NCI-H1436 treated with DMSO at 0.1 percent for 48 hours (cell line): ENCODE measurements around the gene TYW1.
"Not testable (repeated sequence)": the region's sequence is repeated elsewhere in the genome, so short reads cannot be mapped to it uniquely, and the experiment has no call there.

Experiments
- DNase-seq: peaks from one replicate; lab custom pipeline; 2025; lab: John Stamatoyannopoulos, UW

Gene TYW1

DNA sequence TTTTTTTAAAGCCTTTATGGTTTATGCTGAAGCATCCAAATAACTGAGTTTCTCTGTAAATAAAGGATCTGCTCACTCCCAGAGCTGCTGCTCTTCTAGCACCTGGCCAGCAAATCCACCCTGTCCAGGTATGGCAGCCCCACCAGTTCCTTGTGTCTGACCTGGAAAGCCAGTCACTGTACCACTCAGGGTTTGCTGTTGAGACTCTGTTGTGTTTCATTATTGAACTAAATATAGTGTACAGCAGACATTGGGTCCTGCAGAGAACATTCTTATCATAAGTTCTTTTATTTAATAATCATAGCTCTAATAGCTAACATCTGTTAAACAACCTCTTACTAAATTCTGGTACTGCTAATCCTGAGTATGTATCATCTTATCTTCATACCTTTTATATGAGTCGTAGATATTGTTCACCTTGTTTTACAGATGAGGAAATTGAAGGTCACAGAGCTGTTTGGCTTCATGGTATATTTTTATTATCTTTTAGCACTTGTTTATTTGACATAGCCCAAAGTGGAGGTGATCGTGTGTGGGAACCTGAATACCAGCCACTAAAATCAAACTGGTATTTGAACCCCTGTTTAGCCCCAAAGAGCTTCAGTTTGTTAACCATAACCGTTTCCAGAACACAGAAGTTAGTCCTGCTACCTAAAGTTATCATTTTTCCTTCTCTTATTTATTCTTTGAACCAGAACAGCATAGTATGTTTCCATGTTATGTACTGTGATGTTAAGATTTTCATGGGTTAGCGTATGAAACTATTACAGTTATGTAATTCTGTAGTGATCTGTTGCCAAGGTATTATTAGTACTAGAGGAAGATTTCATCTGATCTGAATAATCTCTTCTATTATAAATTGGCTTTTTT is 139.2 kb downstream of the TYW1 start:
- not testable (repeated sequence) for DNase-seq

DNA sequence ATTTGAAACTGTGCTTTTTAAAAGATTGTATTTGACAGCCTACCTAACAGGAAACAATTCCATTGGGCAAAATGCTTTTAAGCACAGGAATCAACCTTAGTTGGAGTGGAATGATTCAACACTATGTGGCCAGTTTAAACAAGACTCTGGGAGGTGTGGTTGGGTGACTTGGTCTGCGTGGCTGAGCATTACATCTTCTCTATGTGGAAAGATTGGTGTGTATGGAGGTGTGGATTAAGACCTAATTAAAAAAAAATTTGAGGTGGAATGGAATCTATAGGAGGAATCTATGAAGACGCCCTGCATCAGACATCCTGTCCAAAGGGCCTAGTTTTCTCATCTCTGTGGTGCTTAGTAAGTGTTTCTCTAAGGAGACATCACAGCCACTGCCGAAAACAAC is 140.9 kb downstream of the TYW1 start:
- not testable (repeated sequence) for DNase-seq

DNA sequence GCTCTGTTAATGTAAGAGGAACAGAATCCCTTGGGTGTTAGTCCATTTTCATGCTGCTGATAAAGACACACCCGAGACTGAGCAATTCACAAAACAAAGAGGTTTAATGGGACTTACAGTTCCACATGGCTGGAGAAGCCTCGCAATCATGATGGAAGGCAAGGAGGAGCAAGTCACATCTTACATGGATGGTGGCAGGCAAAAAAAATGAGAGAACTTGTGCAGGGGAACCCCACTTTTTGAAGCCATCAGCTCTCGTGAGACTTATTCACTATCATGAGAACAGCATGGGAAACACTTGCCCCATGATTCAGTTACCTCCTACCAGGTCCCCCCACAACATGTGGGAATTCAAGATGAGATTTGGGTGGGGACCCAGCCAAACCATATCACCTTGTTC is 143.2 kb downstream of the TYW1 start:
- not testable (repeated sequence) for DNase-seq

DNA sequence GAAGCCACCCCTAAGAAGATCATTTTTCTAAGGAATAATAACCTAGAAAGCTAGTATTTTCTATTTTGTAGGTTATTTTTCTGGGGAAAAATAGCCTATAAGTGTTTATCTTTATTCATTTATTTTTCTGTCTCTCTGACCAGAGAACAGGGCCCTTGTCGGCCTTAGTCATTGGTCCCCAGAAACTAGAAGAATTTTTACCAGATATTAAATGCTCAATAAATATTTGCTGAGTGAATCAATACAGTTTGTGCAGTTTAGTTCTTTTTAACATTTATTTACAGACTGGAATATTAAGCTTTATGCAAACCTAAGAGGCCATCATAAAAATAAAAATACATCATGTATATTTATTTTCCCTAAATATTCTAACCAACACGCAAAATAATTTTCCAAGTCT is 144.4 kb downstream of the TYW1 start:
- not testable (repeated sequence) for DNase-seq

DNA sequence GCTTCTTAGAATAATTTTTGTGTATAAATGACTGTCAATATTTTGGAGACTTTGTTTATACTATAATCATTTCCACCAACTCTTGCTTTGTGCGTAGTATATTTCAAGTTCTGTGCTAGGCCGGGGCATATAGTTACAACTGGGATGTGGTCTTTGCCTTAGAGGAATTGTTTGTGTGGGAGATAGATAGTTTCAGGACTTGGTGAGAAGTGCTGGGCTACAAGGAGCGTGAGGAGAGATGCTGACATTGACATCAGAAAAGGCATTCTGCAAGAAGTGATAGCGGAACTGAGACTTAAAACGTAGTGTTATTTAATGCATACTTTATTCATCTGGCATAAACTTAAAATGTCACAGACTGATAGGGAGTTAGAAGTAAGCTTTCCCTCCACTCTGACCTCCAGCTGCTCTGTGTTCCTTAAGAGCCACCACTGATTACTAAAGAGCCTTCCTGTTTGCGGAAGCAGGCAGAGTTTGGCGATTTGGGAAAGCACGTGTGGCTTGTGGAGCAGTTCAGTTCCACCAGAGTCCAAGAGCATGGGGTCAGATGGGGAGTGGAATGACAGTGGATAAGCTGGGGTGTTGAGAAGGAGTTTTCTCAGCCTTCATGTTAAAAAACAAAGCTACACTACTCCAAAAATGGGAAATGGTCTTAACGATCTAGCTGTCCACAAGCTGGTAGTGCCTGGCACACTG is 146.6 kb downstream of the TYW1 start:
- DNase-seq = not testable (repeated sequence)

DNA sequence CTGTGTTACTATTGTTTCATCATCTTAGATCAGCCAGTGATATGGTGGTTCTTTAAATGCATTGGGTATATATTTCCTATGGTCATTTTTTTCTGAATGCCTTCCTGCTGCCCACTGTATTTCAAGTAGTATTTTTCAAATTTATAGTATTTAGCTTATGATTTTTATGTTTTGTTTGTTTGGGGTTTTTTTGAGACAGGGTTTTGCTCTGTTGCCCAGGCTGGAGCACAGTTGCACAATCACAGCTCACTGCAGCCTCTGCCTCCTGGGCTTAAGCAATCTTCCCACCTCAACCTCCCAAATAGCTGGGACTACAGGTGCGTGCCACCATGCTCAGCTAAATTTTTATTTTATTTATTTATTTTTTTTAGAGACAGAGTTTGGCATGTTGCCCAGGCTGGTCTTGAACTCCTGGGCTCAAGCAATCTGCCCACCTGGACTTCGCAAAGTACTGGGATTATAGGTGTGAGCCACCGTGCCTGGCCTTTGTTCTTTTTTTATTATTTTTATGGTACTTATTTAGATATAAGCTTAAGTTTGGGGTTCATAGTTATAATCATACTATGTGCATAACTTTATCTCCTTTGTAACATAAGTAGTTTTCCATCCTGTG is 149.1 kb downstream of the TYW1 start:
- DNase-seq = not testable (repeated sequence)

DNA sequence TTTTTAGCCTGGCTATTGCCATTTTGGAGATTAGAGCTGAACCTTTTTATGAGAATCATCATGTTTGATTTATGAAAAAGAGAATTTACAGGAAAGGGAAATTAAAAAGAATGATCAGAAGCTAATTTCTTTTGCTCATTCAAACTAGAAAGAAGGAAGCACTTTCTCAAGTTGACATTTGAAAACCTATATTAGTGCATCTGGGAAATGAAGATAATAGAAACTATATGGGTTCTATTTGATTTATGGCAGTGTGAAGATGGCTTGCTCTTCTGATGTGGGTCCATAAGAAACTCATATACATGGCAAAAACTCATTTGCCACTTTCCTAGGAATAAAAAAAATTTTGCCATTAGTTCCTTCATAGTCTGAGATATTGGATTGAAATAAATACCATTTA is 152.5 kb downstream of the TYW1 start:
- not testable (repeated sequence) for DNase-seq

DNA sequence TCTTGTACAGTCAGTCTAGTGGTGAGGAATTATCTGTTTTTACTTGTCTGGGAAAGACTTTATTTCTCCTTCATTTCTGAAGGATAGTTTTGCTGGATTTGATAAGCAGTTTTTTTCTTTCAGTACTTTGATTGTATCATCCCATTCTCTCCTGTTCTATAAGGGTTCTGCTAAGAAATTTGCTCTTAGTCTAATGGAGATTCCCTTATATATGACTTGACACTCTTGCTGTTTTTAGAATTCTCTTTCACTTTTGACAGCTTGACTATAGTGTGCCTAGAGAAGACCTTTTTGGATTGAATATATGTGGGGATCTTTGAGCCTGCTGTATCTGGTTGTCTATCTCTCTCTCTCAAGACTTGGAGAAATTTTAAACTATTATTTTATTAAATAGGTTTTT is 157.7 kb downstream of the TYW1 start:
- DNase-seq = not testable (repeated sequence)

DNA sequence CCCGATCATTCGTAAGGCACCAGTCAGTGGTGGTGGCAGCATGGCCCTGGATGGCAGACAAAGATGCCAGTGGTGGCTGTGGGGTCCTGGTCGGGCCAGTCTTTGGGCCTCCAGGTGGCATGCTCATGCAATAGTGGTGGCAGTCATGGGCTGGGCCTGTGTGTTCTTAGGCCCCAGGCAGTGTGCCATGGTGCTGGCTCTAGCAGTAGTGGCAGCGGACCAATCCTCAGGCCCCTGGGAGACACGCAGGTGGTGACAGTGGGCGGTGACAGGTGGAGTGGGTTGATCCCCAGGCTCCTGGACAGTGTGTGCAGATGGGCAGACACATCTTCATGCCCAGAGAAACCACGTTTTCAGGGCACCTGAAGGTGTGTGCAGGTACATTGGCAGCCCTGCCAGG is 159.4 kb downstream of the TYW1 start:
- not testable (repeated sequence) for DNase-seq

DNA sequence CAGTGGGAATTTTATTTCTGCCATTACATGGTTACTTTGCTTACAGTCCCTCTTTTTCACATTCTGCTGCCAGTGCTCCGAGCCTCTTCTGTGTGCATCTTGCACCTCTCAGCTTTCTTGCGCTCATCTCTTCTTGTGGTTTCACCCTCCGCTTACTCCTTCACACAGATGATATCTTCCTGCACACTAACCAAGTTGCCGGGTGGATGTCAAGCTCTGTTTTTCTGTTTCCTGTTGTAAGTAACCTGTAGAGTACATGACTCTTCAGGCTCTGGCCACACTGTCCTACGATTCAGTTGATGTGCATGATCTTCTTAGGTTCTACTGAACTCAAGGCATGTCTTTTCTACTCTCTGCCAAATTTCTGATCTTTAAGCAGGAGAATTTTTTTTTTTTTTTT is 166.7 kb downstream of the TYW1 start:
- DNase-seq = not testable (repeated sequence)

DNA sequence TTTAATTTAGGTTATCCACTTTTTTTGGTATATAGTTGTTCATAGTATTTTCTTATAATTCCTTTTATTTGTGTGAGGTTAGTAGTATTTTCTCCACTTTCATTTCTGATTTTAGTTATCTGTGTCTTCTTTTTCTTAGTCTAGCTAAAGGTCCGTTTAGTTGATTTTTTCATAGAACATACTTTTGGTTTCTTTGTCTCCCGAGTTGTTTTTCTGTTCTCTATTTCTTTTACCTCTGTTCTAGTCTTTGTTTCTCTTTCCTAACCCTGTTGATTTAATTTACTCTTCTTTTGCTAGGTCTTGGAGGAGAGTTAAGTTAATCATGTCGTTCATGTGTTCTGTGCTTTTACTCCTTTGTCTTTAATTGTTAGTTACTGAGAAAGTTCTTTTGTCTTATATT is 174.5 kb downstream of the TYW1 start:
- DNase-seq = not testable (repeated sequence)

DNA sequence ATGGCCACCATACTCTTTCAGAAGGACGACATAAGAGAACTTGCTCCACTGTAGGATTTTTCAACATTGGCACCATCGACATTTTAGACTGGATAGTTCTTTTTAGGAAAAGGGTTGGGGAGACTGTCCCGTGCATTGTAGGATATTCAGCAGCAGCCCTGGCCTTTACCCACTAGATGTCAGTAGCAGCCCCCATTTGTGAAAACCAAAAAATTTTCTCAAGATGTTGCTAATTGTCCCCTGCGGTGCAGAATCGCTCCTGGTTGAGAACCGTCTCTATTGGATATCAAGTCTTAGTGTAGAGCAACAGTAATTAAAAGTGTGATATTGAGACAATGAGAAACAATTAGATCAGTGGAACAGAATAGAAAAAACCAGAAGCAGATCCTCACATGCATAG is 180.1 kb downstream of the TYW1 start:
- not testable (repeated sequence) for DNase-seq

DNA sequence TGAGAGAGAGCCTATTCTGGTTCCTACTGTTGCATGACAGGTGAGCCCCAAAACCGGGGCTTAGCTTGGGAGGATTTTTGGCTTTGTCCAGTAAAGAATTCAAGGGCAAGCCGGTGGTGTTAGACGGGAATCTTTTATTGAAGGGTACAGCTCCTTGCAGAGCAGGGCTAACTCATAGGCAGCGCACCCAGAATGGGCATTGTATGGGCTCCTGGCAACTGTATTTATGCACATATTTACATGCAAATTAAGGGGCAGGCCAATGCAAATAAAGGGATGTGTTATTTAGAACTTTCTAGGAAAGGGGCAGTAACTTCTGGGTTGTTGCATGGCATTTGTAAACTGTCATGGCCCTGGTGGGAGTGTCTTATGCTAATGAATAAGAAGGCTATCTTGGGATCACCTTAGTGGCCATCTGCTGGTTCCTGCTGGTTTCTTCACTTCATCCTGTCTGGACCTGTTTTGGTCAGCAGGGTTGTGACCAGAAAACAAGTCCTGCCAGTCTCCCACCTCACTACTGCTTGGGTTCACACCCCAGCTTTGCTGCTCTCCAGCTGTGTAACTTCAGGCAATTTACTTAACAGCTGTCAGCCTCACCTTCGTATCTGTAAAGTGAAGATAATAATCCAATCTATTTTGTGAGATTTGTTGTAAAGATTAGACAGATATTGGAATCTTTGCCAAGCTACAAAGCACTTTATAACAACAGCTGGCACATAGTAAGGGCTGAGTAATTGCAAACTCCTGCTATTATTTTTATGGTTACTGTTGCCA is 182.5 kb downstream of the TYW1 start:
- not testable (repeated sequence) for DNase-seq

DNA sequence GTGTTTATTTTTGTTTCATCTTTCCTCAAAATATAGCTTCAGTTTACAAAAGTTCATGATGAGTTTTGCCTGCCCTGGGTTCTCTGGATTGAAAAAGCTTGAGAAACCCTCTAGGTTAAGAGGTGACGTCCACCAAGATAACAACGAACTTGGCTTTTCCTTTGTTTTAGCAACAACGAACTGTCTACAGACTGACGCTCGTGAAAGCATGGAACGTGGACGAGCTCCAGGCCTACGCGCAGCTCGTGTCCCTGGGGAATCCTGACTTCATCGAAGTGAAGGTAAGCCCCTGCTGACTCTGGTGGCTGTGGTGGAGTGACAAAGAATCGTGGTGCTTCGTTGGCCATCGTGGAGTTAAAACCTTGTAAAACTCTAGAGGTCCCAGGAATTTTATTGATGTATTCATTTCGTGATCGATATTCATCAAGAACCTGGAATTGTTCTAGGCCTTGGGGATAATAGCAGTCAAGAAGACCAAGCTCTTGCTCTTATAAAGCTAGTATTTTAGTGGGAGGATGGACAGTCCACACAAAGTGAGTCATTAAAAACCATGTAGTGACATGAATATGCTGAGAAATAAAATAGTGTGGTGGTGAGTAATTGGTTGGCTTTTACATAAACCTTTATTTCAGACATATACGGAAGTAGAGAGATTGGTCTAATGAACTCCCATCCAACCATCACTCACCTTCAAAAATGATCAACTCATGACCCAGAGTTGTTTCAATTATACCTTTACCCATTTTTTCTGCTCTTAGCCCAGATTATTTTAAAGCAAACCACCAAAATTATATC is 186.5 kb downstream of the TYW1 start:
- DNase-seq = not testable (repeated sequence)

DNA sequence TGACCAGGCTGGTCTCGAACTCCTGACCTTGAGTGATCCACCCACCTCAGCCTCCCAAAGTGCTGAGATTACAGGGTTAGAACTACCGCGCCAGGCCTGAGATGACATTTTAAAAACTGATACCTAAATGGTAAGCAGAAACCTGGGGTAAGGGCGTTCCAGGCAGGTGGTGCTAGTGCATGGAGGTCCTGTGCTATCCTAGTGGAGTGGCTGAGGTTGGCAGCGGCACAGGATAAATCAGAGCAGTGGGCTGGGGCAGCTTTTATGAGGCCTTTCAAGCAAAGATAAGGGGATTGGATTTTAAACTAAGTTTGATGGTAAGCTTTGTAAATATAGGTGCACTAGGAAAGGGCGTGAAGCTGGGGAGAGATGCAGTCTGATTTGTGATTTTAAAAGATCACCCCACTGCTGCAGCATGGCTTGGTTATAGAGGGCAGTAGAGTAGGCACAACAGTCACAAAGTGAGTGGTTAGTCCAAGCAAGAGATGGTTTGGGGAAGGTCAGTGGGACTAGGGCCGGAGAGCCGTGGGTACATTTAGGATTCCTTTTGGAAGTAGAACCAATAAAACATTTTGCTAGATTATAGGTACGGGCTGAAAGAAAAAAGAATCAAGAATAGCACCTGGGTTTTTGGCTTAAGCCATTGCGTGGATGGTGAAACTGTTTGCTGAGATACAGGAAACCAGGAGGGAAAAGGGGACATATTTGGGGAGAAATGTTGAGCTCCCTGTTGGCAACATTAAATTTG is 188.5 kb downstream of the TYW1 start:
- not testable (repeated sequence) for DNase-seq

DNA sequence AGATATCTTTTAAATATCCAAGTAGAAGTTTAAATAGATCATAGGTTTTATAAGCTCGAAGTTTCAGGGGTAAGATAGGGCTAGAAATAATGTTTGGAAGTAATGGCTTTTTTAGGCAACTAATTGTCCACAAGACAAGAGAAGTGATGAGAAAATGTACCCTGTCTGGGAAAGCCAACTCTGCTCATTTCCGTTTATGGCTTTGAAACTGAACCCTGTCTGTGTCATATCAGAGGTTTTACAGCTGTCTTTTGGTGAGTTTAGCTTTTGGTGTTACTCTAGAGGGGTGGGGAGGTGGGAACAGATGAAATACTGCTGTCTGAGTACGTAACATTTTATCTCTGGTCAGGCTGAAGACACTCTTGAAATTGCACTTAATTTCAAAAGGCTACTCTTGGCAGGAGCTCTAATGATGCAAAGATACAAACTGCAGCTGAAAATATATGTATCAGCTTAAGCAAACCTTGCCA is 189.1 kb downstream of the TYW1 start:
- DNase-seq = not testable (repeated sequence)

DNA sequence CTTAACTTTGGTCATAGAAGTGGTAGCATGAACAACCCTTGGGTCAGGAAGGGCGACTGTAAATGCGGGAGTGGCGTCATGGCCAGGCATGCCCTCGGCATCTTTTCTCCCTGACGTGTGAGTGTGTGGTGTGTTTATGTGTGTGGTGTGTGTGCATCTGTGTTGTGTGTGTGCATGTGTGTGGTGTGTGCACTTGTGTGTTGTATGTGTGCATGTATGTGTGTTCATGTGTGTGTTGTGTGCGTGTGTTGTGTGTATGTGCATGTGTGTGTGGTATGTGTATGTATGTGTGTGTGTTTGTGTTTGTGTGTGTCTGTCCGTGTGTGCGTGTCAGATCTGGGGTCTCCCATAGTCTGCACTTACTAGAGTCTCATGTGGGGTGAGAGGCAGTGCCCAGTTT is 192.5 kb downstream of the TYW1 start:
- DNase-seq = not testable (repeated sequence)

DNA sequence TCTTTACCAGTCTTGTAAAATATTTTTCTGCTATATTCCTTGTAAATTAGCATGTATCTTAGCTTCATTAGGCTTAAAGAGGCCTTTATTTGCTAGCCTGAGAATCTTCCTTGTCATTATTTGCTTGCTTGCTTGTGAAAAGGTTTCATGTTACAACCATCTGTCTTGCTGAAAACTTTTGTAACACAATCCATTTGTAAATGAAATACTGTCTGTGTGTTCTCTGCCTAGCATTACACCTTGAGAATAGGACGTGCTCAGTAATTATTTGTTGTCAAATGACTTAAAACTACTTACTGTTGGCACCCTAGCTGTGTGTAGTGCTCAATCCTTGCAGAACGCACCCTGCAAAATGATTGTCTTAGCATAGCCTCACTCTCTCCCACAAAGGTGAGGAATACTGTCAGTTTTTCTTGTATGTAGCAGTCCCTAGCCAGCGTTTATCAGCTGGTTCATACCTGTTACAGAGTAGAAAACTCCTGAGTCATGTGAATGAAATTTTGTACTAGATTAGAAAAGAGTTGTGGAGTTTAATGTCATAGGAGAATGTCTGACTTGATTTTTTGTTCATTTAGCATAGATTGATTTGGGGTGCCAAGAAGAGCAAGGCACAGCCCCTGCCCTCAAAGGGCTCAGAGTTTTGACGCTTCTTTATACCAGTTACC is 193.3 kb downstream of the TYW1 start:
- DNase-seq = not testable (repeated sequence)

DNA sequence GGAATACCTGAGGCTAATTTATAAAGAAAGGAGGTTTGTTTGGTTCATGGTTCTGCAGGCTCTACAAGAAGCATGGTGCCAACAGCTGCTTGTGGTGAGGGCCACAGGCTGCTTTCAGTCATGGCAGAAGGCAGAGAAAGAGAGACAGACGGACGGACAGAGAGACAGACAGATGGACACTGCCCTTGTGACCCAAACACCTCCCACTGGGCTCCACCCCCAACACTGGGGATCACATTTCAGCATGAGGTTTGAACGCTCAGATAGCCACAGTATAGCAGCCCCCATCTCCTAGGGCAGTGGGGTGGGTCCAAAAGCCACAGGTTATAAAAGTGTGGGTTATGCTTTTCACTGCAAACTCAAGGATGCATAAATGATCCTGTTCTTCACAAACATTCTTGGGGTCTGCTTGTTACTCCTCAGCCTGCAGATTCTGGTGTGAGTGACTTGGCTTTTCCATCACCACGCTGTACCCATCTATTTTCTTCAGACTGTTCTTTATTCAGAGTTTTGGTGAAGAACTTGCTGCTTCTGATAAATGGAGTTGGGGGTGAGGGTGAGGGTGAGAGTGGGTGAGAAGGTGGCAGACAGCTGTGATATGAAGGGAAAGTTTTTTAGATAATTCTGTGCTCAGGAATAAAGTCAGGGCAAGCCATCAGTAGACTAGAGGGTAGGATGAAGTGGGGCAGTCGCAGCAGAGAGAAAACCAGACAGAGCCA is 194.5 kb downstream of the TYW1 start:
- DNase-seq = not testable (repeated sequence)
